Measurements from ENCODE around the gene SH3D19.

GRCh38 chr4:151197247-151197646, 128.2 kb downstream of the SH3D19 start:
- TF ChIP-seq CTCF (IDR thresholded peaks at IDR 0.05) (no peak), POLR2A (IDR thresholded peaks at IDR 0.05) (no peak), EP300 (IDR thresholded peaks at IDR 0.05) (peak in 1 of 4 donors; percentile 2)
